Measurements from ENCODE around the gene ARMC5. TPM values are rescaled to one million over a fixed set of nuclear protein-coding genes. Genes with fewer than 3 reads are reported as not detected.

The ARMC5 gene
- total RNA-seq, 3 donors from 2014 or later: 5.3 to 7.2 (median 6.9) TPM

GRCh38 chr16:31459687-31460581 lies 633 bp downstream of the ARMC5 start:
- H3K27me3 ChIP-seq: no peaks in the 10 kb centered on the region
- H3K4me1 ChIP-seq: peaks cover 5 to 12% of the 10 kb centered on the region in 2 donors
- intact Hi-C loops (cut with DNase I; ENCODE audit: low total_unique reads): no loop called here
- DNase-seq (ENCODE audit: low spot score in 2 of 2): peak; percentile 100
- H3K4me3 ChIP-seq: peak overlapping the region; percentile 81 to 88 (median 83)
- H3K36me3 ChIP-seq: no peaks in the 10 kb centered on the region
- H3K27ac ChIP-seq: peak overlapping the region; percentile 99 to 100
- TF ChIP-seq CTCF (IDR thresholded peaks at IDR 0.05) (no peak), POLR2A (IDR thresholded peaks at IDR 0.05) (no peak), POLR2AphosphoS5 (IDR thresholded peaks at IDR 0.05) (peak in 2 of 3 donors; percentile 10 to 16)
- no peaks in the 10 kb centered on the region for H3K9me3 ChIP-seq

GRCh38 chr16:31460582-31461002 lies 1.3 kb downstream of the ARMC5 start:
- H3K27ac ChIP-seq: peak overlapping the region in 1 of 2 donors; percentile 99
- intact Hi-C loops (cut with DNase I; ENCODE audit: low total_unique reads): no loop called here
- peaks cover 5 to 12% of the 10 kb centered on the region in 2 donors for H3K4me1 ChIP-seq
- peak in 2 of 3 donors; percentile 38 to 44 for TF ChIP-seq CTCF (IDR thresholded peaks at IDR 0.05)
- no peak for TF ChIP-seq POLR2AphosphoS5 (IDR thresholded peaks at IDR 0.05)
- TF ChIP-seq POLR2A (IDR thresholded peaks at IDR 0.05): no peak
- H3K27me3 ChIP-seq: no peaks in the 10 kb centered on the region
- no peak for DNase-seq (ENCODE audit: low spot score in 2 of 2)
- H3K9me3 ChIP-seq: no peaks in the 10 kb centered on the region
- no peaks in the 10 kb centered on the region for H3K36me3 ChIP-seq
- H3K4me3 ChIP-seq: peak overlapping the region in 2 of 3 donors; percentile 81 to 88

- no peak for DNase-seq (ENCODE audit: low spot score in 2 of 2)
- TF ChIP-seq CTCF (IDR thresholded peaks at IDR 0.05): no peak
- TF ChIP-seq POLR2A (IDR thresholded peaks at IDR 0.05): peak; percentile 4
- intact Hi-C loops (cut with DNase I; ENCODE audit: low total_unique reads): no loop called here
- Histone ChIP-seq H3K27me3 (no peaks in the 10 kb centered on the region), H3K27ac (no peak overlapping the region), H3K4me1 (peaks cover 5 to 12% of the 10 kb centered on the region in 2 donors), H3K4me3 (no peak overlapping the region), H3K9me3 (no peaks in the 10 kb centered on the region), H3K36me3 (no peaks in the 10 kb centered on the region)
Observed at GRCh38 chr16:31461201-31461920, 2.1 kb downstream of the ARMC5 start.

GRCh38 chr16:31461921-31462804 lies 2.9 kb downstream of the ARMC5 start:
- H3K27me3 ChIP-seq: no peaks in the 10 kb centered on the region
- intact Hi-C loops (cut with DNase I; ENCODE audit: low total_unique reads): no loop called here
- peaks cover 5 to 6% of the 10 kb centered on the region in 2 donors for H3K4me1 ChIP-seq
- no peaks in the 10 kb centered on the region for H3K9me3 ChIP-seq
- H3K36me3 ChIP-seq: no peaks in the 10 kb centered on the region
- H3K27ac ChIP-seq: no peak overlapping the region
- no peak overlapping the region for H3K4me3 ChIP-seq
- no peak for DNase-seq (ENCODE audit: low spot score in 2 of 2)
- TF ChIP-seq POLR2AphosphoS5 (IDR thresholded peaks at IDR 0.05) (no peak), POLR2A (IDR thresholded peaks at IDR 0.05) (no peak), CTCF (IDR thresholded peaks at IDR 0.05) (no peak)
